GM12892 (cell line): ENCODE data around the gene AKT1S1.

Experiments
- POLR2A ChIP-seq: IDR thresholded peaks from 2 replicates; pipeline ENCODE4 v1.6.1; 2011; ENCODE audit warnings: low read depth, low read length, control low read depth
- POLR2AphosphoS5 ChIP-seq: IDR thresholded peaks from 2 replicates; pipeline ENCODE4 v1.6.1; 2011; ENCODE audit warnings: low read depth, low read length, control low read depth

- TF ChIP-seq POLR2A = no peak; the same call in 1 of the 2 replicates
- 0 out of 2 replicates have a peak, but pooled peaks have one; percentile 6 for TF ChIP-seq POLR2AphosphoS5
Measured at GRCh38 chr19:49858088-49858985, 18.8 kb downstream of the AKT1S1 start.
